GM18909 (cell line): Measurements from ENCODE around the gene METTL4.
A peak's percentile ranks its signal among the peaks of the same experiment; 100 is the strongest.

ENCODE experiments used
- ATAC-seq: cut with Tn5 transposase; IDR thresholded peaks from one replicate; pipeline ENCODE4 v1.9.1; 2021; ENCODE audit warnings: mild to moderate bottlenecking; ENCODE audit not compliant: unreplicated experiment, poor library complexity

METTL4 gene, protein sequence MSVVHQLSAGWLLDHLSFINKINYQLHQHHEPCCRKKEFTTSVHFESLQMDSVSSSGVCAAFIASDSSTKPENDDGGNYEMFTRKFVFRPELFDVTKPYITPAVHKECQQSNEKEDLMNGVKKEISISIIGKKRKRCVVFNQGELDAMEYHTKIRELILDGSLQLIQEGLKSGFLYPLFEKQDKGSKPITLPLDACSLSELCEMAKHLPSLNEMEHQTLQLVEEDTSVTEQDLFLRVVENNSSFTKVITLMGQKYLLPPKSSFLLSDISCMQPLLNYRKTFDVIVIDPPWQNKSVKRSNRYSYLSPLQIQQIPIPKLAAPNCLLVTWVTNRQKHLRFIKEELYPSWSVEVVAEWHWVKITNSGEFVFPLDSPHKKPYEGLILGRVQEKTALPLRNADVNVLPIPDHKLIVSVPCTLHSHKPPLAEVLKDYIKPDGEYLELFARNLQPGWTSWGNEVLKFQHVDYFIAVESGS

DNA sequence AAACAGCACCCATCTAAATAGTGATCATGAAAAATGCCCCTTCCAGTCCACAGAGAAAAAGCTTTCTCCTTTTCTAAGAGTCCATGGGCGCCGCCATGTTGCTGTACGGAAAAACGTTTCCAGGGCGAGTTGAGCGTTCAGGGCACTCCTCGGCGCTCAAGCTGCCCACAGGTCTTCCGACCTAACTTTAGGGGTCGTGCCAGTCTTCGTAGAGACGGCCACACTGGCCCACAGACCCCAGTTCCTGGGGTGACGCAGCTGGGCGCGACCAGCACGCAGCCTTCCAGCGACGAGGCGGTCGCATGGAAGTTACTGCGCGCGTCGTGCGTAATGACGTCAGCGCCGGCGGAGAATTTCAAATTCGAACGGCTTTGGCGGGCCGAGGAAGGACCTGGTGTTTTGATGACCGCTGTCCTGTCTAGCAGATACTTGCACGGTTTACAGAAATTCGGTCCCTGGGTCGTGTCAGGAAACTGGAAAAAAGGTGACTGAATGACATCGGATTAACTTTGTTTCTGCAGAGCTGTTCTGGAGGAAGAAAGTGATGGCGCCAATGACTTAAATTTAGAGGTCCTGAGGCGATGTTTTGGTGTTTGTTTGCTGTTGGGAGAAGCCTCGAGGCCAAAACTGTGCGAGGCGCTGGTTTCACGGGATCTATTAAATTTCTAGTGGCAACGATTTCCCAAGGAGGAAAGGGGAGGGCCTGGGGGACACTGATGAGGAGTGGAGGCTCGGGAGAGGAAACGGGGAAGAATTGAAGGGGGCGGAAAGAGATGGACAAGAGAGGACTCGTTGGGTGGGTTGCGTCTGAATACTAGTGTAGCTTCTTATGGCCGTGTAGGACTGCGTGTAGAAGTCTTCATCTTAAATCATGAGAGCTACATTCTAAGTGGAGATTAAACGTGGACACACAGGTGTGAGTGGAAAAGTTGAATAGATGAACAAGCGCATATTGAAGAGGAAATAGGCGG lies at the start of gene METTL4, which contains the start of gene NDC80:
Gene METTL4, minus strand, starts transcription at position 306 of the 971 bp plus-strand sequence. CDS start 4,289 bp downstream, outside the sequence.
Gene NDC80, plus strand, starts transcription at position 358 of the 971 bp plus-strand sequence. CDS start 1,429 bp downstream, outside the sequence.
- ATAC-seq, result peak; percentile 83

DNA sequence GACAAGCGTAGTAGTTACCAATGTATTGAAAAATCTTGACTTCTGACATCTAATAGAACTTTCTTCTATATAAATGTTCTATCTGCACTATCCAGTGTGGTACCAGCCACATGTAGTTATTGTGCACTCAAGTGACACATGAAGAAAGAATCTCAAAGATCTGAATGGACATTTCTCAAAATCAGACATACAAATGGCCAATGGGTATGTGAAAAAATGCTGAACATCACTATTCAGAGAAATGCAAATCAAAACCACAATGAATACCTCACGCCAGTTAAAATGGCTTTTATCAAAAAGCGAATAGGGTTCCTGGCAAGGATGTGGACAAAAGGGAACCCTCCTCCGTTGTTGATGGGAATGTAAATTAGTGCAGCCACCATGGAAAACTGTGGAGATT lies 46.7 kb upstream of the METTL4 start:
- no peak for ATAC-seq

DNA sequence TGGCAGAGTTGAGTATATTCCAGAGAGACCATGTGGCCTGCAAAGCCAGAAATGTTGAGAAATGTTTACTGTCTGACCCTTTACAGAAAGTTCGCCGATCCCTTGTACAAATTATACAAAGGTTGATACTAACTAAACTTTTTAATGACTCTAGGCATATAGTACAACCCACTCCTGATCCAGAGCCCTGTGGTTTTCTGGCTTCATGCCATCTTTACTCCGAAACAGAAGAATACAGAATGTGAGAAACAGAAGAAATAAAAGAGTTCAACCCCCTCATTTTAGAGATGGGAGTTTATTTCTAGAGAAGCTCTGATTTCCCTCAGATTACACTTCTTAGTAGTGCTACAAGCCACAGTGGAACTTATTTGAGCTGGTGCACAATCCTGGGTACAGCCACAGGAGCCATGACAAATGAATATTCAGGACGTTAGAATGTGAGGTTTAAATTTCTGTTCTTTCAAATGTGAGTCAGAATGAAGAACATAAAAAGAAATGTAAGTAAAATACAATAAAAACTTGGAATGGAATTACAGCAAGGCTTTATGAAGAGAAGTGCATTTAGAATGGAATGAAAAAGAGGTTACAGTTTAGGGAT lies 46.2 kb upstream of the METTL4 start:
- no peak for ATAC-seq

DNA sequence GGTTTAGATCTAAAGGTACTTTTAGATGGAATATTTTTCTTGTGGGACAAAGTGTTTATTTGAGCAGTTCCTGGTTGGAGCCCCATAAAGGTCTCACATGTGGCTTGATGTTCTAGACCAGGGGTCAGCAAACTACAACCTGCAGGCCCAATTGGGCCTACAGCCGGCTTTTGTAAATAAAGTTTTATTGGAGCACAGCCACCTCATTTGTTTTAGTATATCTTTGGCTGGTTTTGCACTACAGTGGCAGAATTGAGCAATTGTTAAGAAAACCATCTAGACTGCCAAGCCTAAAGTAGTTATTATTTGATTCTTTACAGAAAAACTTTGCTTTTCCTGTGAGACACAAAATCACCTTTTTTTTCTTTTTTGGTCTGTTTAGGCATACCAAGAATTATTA lies 41.7 kb upstream of the METTL4 start:
- no peak for ATAC-seq

DNA sequence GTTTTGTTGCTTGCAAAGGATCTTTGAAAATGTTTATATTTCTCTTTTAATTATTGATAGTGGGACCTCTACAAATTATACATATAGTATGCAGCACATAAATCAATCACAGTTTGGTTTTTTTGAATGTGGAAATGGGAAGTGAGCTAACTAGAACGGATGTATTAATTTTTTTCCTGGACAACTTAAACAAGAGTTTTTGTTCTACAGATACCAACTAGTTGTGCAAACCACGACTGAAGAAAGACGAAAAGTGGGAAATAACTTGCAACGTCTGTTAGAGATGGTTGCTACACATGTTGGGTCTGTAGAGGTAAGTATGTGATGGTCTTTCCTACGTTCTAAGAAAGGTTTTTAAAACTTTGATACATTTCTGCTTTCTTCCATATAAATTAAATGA lies 39.2 kb upstream of the METTL4 start:
- no peak for ATAC-seq

DNA sequence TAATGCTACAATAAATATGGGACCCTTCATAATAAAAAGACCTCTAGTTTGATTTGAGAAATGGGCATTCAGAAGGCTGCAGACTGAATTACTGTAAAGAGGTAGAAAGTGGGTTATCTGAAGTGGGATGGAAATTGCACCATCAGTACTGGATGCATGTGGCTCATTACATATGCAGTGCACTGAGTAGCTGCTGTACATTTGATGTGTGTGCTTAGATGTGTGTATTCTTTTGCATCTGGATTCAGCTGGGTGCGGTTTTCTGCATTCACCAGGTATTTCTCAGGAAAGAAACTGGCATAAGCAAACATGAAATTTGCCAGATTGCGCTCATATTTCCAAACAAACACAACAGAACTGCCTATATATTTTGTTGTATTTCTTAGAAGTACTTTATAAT lies 38.3 kb upstream of the METTL4 start:
- ATAC-seq, result no peak

DNA sequence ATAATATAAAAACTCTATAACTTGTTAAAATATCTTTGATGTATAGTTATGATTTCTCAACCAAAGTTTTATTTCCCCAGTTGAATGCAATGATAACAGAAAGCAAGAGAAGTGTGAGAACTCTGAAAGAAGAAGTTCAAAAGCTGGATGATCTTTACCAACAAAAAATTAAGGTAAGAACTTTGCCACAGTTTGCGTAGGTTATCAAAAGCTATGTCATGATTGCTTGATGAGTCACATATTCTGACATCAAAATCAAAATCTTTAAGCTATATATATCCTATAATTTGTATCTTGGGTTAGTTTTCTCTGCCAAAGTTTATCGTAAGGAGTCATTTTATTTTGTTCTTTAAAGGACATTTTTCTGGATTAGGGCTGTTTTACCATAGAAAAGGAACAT lies 35.0 kb upstream of the METTL4 start:
- ATAC-seq, result no peak

DNA sequence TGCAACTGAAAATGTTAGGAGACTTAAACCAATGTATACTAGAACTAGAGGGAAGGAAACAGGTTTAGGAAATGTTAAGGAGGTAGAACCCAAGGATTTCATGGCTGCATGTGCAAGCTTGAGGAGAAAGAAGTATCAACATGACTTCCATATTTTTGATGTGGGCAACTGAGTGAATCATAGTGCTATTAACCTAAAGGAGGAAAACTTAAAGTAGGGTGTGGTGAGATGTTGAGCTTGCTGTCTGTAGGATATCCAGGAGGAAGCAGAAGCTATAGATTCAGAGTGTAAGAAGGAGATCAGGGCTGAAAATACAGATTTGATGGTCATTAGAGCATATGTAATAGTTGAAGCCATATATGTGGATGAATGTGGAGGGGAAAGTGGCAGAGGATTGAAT lies 31.5 kb upstream of the METTL4 start:
- ATAC-seq, result no peak

DNA sequence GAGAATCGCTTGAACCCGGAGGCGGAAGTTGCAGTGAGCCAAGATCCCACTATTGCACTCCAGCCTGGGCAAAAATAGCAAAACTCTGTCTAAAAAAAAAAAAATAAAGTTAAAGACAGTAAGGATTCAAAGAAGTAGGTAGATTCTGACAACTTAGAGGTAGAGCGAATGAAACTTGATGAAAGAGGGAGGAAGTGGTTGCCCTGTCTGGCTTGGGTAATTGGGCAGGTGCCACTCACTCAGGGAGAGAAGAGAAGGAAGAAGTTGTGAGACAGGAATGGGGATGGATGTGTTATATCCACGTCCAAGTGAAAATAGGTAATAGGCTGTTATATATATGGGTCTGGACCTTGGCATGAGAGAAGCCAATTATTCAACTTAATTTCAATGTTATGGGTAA lies 26.3 kb upstream of the METTL4 start:
- no peak for ATAC-seq

DNA sequence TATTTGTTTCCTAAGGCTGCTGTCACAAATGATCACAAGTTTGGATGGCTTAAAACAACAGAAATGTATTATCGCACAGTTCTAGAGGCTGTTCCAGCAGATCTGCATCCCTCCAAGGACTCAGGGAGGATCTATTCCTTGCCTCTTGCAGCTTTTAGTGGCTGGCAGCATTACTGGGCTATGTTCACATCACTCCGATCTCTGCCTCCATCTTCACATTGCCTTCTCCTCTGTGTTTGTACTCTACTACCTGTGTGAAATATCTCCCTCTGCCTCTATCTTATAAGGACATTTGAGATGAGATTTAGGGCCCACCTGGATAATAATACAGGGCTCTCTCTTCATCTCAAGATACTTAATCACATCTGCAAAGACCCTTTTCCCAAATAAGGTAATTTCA lies 19.0 kb upstream of the METTL4 start:
- ATAC-seq, result no peak

DNA sequence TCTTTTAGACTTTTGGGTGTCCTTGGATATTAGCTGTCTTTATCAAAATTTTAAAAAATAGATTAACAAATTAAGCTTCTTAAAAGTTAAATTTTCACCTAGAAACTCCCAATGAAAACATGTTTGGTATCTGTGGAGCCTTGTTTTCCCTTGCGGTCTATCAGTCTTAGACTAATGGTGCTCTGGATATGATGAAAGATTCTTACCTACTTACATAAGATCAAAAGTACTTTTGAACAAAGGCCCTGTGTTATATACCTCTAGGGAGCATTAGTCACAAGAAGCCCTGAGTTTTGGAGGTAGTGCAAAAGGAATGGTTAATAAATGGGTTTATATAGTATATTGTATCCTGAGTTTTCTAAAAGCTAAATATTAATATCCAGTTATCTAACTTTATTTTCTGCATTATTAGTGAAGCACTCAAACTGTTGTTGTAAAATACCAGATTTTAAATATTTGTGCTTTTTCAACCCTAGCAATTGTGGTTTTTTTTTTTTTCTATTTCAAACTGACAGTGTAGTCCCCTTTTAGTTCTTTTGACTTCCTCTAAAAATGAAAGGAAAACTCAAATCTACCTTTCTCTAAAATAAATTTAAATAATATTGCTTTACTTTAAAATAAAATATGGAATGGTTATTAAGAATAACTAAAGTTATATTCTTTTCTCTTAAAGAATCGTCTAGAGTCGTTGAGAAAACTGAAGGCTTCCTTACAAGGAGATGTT lies 18.2 kb upstream of the METTL4 start:
- ATAC-seq, result no peak

DNA sequence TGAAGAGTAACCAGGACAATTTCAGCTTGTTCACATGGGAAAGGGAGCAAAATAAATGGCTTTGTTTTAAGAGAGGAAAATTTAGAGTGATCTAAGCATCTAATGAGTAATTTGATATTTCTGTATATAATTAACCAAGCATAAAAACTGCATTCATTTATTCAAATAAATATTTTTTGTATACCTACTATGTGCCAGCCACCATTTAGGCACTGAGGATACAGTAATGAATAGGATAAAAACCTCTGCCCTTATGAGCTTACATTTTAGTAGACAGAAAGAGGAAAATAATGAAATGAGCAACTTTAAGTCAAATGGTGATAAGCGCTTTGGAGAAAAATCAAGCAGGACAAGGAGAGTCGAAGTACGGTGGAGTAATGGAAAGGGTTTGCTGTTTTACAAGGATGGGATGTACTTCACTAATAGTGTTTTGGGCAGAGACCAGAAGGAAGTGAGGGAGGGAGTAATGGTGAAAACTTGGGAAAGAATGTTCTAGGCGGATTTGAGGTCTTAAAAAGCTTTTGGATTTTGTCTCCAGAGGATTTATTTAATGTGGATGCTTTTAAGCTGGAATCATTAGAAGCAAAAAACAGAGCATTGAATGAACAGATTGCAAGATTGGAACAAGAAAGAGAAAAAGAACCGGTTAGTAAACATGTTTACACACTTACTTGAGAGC lies 17.5 kb upstream of the METTL4 start:
- ATAC-seq, result no peak

DNA sequence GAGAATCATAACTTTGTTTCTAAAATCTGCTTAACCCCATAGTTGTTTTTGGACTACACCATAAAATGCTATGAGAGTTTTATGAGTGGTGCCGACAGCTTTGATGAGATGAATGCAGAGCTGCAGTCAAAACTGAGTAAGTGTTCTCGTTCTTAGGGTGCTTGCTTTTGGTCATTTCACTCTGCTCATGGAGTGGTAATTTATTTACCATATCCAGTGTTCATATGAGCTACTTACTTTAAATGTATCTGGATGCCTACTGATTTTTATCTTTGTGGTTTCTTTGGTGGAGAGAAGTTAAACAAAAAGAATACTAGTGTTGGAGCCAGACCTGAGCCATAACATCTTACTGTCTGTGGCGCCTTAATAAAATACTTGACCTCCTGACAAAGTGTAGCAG lies 16.5 kb upstream of the METTL4 start:
- no peak for ATAC-seq

DNA sequence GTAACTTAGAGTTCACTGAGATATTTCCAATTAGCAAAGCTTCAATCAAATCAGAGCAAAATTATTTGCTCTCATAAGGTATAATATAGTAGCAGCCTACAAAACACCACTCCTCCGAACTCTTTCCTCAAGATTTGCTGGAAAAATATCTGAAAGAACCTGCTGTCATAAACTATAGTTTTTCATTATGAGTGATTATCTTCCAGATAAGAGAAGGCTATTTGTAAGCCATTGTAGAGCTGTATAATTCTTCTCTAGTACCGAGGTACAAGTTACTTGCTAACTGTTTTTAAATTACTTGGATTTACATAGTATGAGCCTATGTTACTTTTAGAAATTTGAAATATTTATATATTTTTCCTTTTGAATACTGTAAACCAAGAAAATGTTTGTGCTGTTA lies 2.1 kb upstream of the METTL4 start:
- no peak for ATAC-seq

DNA sequence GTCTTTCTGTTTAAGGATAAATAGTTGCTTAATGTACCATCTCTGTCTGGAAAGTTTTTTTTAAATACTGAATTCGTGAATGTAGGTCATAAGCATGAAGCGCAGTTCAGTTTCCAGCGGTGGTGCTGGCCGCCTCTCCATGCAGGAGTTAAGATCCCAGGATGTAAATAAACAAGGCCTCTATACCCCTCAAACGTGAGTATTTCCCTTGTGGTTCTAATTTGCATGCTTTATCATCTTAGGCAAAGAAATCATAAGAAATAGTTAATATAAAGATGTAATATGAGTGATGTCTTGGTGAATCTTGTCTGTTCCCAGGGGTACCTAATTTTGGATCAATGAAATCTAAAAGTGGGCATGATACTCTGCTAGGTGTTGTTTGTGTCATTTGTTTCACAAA lies 1.6 kb upstream of the METTL4 start:
- ATAC-seq, result no peak

DNA sequence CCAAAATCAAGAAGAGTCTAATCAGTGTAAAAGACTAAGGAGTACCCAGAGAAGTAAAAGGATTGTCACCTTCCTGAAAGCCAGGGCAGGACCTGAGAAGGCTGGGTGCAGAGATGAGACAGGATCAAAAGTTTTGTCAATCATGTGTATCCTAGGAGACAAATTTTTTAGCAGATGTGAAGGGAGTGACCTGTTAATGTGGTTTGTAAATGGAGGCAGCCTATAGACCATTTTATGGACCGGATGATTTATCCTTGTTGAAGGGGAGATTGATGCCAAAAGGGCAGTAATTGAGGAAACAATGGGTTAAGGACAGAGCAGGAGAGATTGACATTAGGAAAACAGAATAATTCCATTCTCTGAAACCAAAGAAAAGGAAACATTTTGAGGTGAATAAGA lies 865 bp upstream of the METTL4 start:
- ATAC-seq, result peak; percentile 15

DNA sequence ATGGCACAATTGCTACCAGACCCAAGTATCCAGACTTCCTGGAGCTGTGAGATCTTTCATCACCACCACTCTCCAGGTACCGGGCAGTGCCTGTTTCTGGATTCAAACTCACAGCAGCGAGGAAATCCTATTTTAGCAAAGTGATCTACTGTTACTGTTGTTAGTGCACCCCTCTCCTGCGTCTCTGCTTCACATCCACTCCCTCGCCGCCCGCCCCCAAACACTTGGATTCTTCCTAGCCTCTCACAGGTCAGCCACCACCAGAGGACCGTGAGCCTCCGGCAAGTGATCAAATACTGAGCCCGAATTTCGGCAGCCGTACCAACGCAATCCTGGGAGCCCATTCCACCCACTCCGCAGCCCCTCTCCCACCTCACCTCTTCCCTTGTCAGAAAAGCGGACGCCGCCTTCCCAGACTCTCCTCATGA lies 519 bp downstream of the METTL4 start:
- ATAC-seq, result peak; percentile 46

DNA sequence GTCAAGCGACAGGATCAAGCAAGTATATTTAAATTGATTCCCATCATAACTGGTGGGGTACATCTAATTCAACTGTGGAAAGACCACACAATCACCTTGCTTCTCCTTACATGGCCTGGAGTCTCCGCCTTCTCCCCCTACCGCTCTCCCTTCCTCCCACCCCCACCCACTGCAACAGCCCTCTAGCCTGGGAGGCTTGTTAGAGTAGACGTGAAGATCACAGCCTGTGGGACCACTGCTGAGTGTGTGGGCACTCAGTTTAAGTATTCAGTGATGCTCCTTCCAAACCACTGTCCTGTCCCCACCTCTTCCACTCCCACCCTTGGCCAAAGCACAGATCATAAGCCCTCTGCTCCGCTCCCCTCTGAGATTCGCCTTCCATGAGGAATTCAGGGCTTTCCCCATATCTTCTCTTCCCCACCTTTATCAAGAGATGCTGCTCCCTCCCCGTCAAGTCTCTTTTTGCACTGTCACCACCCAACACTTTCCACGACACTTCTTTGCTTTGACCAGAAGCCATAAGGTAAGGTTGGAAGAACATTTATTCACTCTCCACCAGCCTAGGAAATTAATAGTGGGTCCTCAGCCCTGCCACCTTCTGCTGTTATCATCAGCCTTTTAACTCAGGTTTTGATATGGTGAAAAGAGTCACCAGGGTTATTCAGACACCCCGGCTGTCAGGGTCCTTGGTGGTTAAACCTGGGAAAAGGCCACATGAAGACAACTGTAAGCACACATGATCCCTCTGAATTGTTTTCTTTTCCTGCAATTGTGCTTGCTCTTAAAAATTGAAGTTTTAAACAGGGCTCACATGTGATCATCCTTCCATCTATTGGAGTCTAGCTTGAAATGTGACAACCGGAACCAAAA lies 1.7 kb downstream of the METTL4 start:
- no peak for ATAC-seq
